Measurements from ENCODE around the gene ARMC7.
"Not testable (repeated sequence)": the region's sequence is repeated elsewhere in the genome, so short reads cannot be mapped to it uniquely, and the experiment has no call there.

The ARMC7 gene

GRCh38 chr17:75071478-75072271, 38.1 kb upstream of the ARMC7 start:
- H3K4me1 Mint-ChIP-seq (ENCODE audit: low read depth): peaks cover 15% of the 10 kb centered on the region
- H3K4me3 Mint-ChIP-seq; H3K9me3 Mint-ChIP-seq; H3K36me3 Mint-ChIP-seq (ENCODE audit: low read depth); H3K27me3 Mint-ChIP-seq (ENCODE audit: low read depth); H3K27ac Mint-ChIP-seq; DNase-seq (ENCODE audit: low spot score): not testable (repeated sequence)

DNA sequence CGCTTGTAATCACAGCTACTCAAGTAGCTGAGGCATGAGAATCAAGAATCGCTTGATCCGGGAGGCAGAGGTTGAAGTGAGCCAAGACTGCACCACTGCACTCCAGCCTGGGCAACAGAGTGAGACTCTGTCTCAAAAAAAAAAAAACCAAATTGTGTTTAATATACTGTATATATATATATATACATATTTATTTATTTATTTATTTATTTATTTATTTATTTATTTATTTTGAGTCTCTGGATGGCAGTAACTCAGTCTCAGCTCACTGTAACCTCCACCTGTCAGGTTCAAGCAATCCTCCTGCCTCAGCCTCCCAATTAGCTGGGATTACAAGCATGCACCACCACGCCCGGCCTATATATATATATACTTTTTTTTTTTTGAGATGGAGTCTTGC, 36.9 kb upstream of the ARMC7 start:
- not testable (repeated sequence) for DNase-seq (ENCODE audit: low spot score); H3K27ac Mint-ChIP-seq; H3K9me3 Mint-ChIP-seq; H3K4me3 Mint-ChIP-seq; H3K36me3 Mint-ChIP-seq (ENCODE audit: low read depth); H3K27me3 Mint-ChIP-seq (ENCODE audit: low read depth); H3K4me1 Mint-ChIP-seq (ENCODE audit: low read depth)

DNA sequence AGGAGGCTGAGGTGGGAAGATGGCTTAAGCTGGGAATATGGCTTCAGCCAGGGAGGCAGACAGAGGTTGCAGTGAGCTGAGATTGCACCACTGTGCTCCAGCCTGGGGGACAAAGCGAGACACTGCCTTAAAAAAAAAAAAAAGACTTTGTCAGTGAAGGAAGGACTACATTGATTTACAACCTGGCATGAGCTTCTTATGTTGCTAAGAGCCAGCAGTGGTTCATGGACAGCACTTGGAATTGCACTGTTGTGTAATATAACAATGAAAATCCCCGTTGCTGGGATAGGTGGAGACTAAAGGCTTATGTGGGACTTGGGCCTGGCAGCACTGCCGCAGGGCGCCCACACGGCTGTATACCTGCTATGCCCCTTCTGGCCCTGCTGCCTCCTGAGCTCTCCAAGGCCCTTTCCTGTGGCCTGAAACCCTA, 36.1 kb upstream of the ARMC7 start:
- no peak for DNase-seq (ENCODE audit: low spot score)
- no peak overlapping the region for H3K4me3 Mint-ChIP-seq
- H3K4me1 Mint-ChIP-seq (ENCODE audit: low read depth): peaks cover 5% of the 10 kb centered on the region
- H3K27ac Mint-ChIP-seq: no peak overlapping the region
- no peaks in the 10 kb centered on the region for H3K9me3 Mint-ChIP-seq
- no peaks in the 10 kb centered on the region for H3K36me3 Mint-ChIP-seq (ENCODE audit: low read depth)
- H3K27me3 Mint-ChIP-seq (ENCODE audit: low read depth): no peaks in the 10 kb centered on the region

- Mint-ChIP-seq H3K9me3 (no peaks in the 10 kb centered on the region), H3K27ac (no peak overlapping the region), H3K4me1 (ENCODE audit: low read depth) (peaks cover 8% of the 10 kb centered on the region), H3K36me3 (ENCODE audit: low read depth) (no peaks in the 10 kb centered on the region), H3K4me3 (no peak overlapping the region), H3K27me3 (ENCODE audit: low read depth) (no peaks in the 10 kb centered on the region)
- DNase-seq (ENCODE audit: low spot score): no peak
Observed at GRCh38 chr17:75074532-75074931, 35.2 kb upstream of the ARMC7 start.

DNA sequence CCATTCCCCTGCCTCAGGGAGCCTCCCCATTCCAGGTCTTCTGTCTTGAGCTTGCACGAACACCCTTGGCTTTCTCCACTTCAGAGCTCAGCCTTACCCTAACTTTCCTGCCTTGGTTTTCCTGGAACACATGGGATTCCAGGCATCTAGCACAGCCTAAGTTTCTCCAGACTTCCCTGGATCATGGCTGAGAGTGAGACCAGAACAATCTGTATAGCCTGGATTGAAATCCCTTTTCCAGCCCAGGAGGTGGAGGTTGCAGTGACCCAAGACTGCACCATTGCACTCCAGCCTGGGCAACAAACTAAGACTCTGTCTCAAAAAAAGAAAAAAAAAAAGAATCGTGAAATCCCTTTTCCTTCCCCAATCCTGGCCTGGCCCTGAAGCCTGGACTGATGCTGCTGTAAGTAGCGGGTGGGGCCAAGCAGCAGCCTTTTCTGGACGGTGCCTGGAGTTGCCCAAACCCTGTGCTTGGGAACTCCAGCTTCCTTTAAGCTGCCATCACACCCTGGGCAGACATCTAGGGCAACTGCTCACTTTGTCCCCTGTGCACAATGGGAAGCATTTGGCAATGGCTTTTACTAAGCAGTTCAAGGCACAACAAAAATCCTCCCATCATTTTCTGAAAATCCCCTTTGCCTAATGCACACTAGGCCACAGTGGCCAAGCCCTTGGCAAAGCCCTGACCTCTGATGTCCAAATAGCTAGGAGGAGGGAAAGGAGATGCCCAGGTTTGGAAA, 34.0 kb upstream of the ARMC7 start:
- H3K36me3 Mint-ChIP-seq (ENCODE audit: low read depth): no peaks in the 10 kb centered on the region
- no peak overlapping the region for H3K27ac Mint-ChIP-seq
- H3K27me3 Mint-ChIP-seq (ENCODE audit: low read depth): no peaks in the 10 kb centered on the region
- DNase-seq (ENCODE audit: low spot score): no peak
- no peaks in the 10 kb centered on the region for H3K9me3 Mint-ChIP-seq
- peaks cover 6% of the 10 kb centered on the region for H3K4me1 Mint-ChIP-seq (ENCODE audit: low read depth)
- no peak overlapping the region for H3K4me3 Mint-ChIP-seq

DNA sequence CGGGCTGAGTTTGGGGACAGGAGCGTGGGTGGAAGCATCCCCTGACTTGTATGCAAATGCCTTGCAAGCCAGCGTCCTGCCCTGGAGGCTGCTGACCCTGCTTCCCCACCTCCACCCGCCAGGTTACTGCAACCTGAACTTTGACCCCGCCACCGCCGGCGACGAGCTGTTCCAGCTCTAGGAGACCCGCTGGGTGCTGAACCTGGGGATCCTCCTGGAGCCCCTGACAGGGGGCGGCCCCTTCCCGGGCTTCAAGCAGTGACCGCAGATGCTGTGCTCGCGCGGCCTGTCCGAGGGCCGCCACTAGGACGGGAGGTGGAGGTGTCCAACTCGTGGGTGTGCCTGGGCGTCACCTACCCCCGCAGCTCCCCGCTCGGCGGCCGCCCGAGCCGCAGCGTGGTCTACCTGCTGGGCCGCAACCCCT, 32.7 kb upstream of the ARMC7 start:
- no peaks in the 10 kb centered on the region for H3K9me3 Mint-ChIP-seq
- H3K27me3 Mint-ChIP-seq (ENCODE audit: low read depth): no peaks in the 10 kb centered on the region
- peaks cover 6% of the 10 kb centered on the region for H3K4me1 Mint-ChIP-seq (ENCODE audit: low read depth)
- DNase-seq (ENCODE audit: low spot score): no peak
- no peak overlapping the region for H3K27ac Mint-ChIP-seq
- H3K4me3 Mint-ChIP-seq: peak overlapping the region; percentile 58
- H3K36me3 Mint-ChIP-seq (ENCODE audit: low read depth): no peaks in the 10 kb centered on the region

- Mint-ChIP-seq H3K4me3 (peak overlapping the region; percentile 58), H3K9me3 (no peaks in the 10 kb centered on the region), H3K27me3 (ENCODE audit: low read depth) (no peaks in the 10 kb centered on the region), H3K27ac (peak overlapping the region; percentile 36), H3K4me1 (ENCODE audit: low read depth) (peaks cover 6% of the 10 kb centered on the region), H3K36me3 (ENCODE audit: low read depth) (no peaks in the 10 kb centered on the region)
- DNase-seq (ENCODE audit: low spot score): peak; percentile 51
Observed at GRCh38 chr17:75077496-75078283, 32.1 kb upstream of the ARMC7 start.

GRCh38 chr17:75078284-75079022, 31.3 kb upstream of the ARMC7 start:
- peak overlapping the region; percentile 7 for H3K4me3 Mint-ChIP-seq
- no peak for DNase-seq (ENCODE audit: low spot score)
- H3K27me3 Mint-ChIP-seq (ENCODE audit: low read depth): no peaks in the 10 kb centered on the region
- no peaks in the 10 kb centered on the region for H3K9me3 Mint-ChIP-seq
- H3K36me3 Mint-ChIP-seq (ENCODE audit: low read depth): no peaks in the 10 kb centered on the region
- peaks cover 6% of the 10 kb centered on the region for H3K4me1 Mint-ChIP-seq (ENCODE audit: low read depth)
- H3K27ac Mint-ChIP-seq: no peak overlapping the region

- peaks cover 7% of the 10 kb centered on the region for H3K4me1 Mint-ChIP-seq (ENCODE audit: low read depth)
- no peak for DNase-seq (ENCODE audit: low spot score)
- no peaks in the 10 kb centered on the region for H3K9me3 Mint-ChIP-seq
- no peaks in the 10 kb centered on the region for H3K27me3 Mint-ChIP-seq (ENCODE audit: low read depth)
- no peaks in the 10 kb centered on the region for H3K36me3 Mint-ChIP-seq (ENCODE audit: low read depth)
- no peak overlapping the region for H3K4me3 Mint-ChIP-seq
- no peak overlapping the region for H3K27ac Mint-ChIP-seq
Observed at GRCh38 chr17:75079023-75079373, 30.8 kb upstream of the ARMC7 start.

- no peak for DNase-seq (ENCODE audit: low spot score)
- H3K9me3 Mint-ChIP-seq: no peaks in the 10 kb centered on the region
- no peaks in the 10 kb centered on the region for H3K36me3 Mint-ChIP-seq (ENCODE audit: low read depth)
- H3K27me3 Mint-ChIP-seq (ENCODE audit: low read depth): no peaks in the 10 kb centered on the region
- no peak overlapping the region for H3K27ac Mint-ChIP-seq
- no peak overlapping the region for H3K4me3 Mint-ChIP-seq
- peaks cover 18% of the 10 kb centered on the region for H3K4me1 Mint-ChIP-seq (ENCODE audit: low read depth)
Observed at GRCh38 chr17:75081611-75082540, 27.9 kb upstream of the ARMC7 start.

DNA sequence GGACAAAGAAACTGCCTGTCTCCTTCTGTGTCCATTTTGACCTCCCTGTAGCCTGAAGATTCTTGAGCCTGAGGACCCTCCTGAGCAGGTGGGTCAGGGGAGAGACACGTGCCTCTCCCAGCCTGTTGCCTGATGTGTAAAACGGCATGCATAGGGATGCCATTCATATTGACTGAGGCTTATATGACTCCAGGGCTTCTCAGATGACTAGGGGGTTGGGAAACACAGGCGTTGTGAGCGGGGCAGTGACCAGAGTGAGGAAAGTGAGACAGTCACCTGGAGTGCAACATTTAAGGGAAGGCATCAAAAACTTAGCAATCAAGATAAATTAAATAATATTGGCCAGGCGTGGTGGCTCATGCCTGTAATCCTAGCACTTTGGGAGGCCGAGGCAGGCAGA, 27.1 kb upstream of the ARMC7 start:
- no peak overlapping the region for H3K27ac Mint-ChIP-seq
- no peaks in the 10 kb centered on the region for H3K36me3 Mint-ChIP-seq (ENCODE audit: low read depth)
- H3K4me3 Mint-ChIP-seq: no peak overlapping the region
- no peaks in the 10 kb centered on the region for H3K9me3 Mint-ChIP-seq
- H3K27me3 Mint-ChIP-seq (ENCODE audit: low read depth): no peaks in the 10 kb centered on the region
- DNase-seq (ENCODE audit: low spot score): no peak
- peaks cover 21% of the 10 kb centered on the region for H3K4me1 Mint-ChIP-seq (ENCODE audit: low read depth)

DNA sequence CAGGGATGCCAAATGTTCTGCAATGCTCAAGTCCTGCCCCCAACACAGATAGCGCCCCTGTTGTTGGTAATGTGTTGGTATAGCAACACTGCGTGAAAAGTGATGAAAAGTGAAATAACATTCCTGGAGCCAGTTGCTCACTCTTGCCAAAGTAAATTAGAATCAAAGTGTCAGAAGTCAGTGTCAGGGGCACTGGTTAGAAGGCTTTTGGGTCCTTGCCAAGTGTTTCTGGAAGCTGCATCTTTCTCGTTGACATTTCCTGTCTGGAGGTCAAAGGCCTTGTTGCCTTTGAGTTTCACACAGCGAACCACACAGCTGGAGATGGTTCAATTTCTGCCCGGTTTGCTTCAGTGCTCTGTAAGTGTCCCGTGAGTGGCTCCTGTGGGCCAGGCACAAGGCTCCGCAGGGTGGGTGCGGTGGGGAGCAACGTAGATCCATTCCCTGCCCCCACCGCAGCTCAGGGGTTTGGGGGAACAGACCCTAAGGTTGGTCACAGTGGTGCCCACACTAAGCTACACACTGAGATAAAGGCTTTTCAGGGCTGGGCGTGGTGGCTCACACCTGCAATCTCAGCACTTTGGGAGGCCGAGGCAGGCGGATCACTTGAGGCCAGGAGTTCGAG, 25.6 kb upstream of the ARMC7 start:
- H3K27ac Mint-ChIP-seq: no peak overlapping the region
- H3K36me3 Mint-ChIP-seq (ENCODE audit: low read depth): no peaks in the 10 kb centered on the region
- no peak overlapping the region for H3K4me3 Mint-ChIP-seq
- no peak for DNase-seq (ENCODE audit: low spot score)
- H3K9me3 Mint-ChIP-seq: no peaks in the 10 kb centered on the region
- no peaks in the 10 kb centered on the region for H3K27me3 Mint-ChIP-seq (ENCODE audit: low read depth)
- H3K4me1 Mint-ChIP-seq (ENCODE audit: low read depth): peaks cover 25% of the 10 kb centered on the region

All from T-helper 2 cell treated with Interferon-gamma antibody and Interleukin-4, amounts not matched to agents 5 μg/mL and 100 μg/mL, for 36 hours (primary cell).